Thyroid gland (tissue), 4 donors: ENCODE results near the gene SMG6. TPM values are rescaled to one million over a fixed set of nuclear protein-coding genes. Genes with fewer than 3 reads are reported as not detected.

Experiments used
- DNase-seq, 2 donors: peaks; one replicate each; pipeline ENCODE4 v3.0.0-alpha.2; 2019
- H3K27ac ChIP-seq, 3 donors: fragments of 200-600 bp; sonication (generic); 1 replicate in 2 of 3; 2 replicates in 1 of 3; pipeline ENCODE4 v1.5.1; 2016 to 2019; ENCODE audit warnings: mild to moderate bottlenecking in 1 of 3, moderate library complexity in 1 of 3
- H3K27me3 ChIP-seq: fragments of 200-600 bp; sonication (generic); one replicate; pipeline ENCODE4 v1.5.1; 2019
- H3K36me3 ChIP-seq, 2 donors: fragments of 200-600 bp; sonication (generic); one replicate each; pipeline ENCODE4 v1.5.1; 2016 to 2019
- H3K4me1 ChIP-seq, 2 donors: fragments of 200-600 bp; sonication (generic); one replicate each; pipeline ENCODE4 v1.5.1; 2017 to 2019
- H3K4me3 ChIP-seq, 3 donors: fragments of 200-600 bp; sonication (generic); replicated peaks in 1 of 3; 1 replicate in 2 of 3; 2 replicates in 1 of 3; pipeline ENCODE4 v1.5.1; 2016; ENCODE audit warnings: mild to moderate bottlenecking in 1 of 3
- H3K9me3 ChIP-seq: fragments of 200-600 bp; sonication (generic); one replicate; pipeline ENCODE4 v1.5.1; 2017
- POLR2A ChIP-seq, 2 donors: fragments of 450-650 bp; IDR thresholded peaks; one replicate each; pipeline ENCODE4 v1.6.1; 2017; ENCODE audit warnings: antibody characterized with exemption in 2 of 2, mild to moderate bottlenecking in 2 of 2, moderate library complexity in 1 of 2
- WGBS, 2 donors: methylation state at CpG; one replicate each; pipeline ENCODE4 v1.1.5; 2017; 5-methylcytosine and 5-hydroxymethylcytosine counted together
- intact Hi-C: fragments of 100-400 bp; cut with DNase I; formaldehyde crosslinking; loops from one replicate; pipeline ENCODE4 v1.15.1; 2023
- total RNA-seq, 4 donors: library from RNA; depleted of rRNA; stranded (reverse); fragments of >200 nt; gene quantifications; one replicate each; pipeline ENCODE4 v1.2.3, GENCODE V29; 2016
- TF ChIP-seq, protein P1 (sequence below), 6 experiments: fragments of 200-600 bp in 3 of 6; fragments of 450-650 bp in 3 of 6; sonication (generic) in 3 of 6; IDR thresholded peaks; one replicate each; pipeline ENCODE4 v1.5.1; 2016 to 2019; ENCODE audit warnings: antibody characterized with exemption in 6 of 6, mild to moderate bottlenecking in 2 of 6, inconsistent platforms in 1 of 6, moderate library complexity in 1 of 6

The SMG6 gene
- total RNA-seq, 4 donors from 2014 or later, result 26.0 to 35.9 (median 32.9) TPM

DNA sequence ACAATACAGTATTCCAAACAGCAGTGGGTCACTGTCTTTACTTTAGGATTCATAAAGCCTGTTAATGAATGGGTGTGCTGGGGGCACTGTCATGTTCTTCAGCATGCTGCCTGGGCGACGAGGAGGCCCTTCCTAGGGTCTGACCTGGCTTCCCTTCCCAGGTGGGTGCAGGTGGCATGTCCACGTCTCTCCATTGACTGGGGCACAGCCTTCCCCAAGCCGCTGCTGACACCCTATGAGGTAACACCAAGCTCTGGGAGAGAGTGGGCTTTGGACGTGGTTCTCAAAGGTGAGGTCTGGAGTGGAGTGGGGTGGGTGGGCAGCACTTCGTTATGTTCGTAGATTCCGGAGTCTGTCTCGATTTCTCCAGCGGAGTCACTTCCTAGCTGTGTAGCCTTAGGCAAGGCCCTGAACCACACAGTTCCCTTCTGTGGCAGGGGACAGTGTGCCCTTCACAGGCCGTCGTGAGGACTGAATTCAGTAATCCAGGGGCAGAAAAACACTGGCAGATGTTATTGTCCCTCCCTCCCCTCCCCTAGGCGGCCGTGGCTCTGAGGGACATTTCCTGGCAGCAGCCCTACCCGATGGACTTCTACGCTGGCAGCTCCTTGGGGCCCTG, 262.5 kb downstream of the SMG6 start:
- peak overlapping the region; percentile 25 to 90 (median 84) for H3K4me3 ChIP-seq
- H3K36me3 ChIP-seq, result peaks cover 14 to 31% of the 10 kb centered on the region in 2 donors
- no peak for DNase-seq
- intact Hi-C loops, result loop anchor here (5.0 kb wide), 1 partner anchor 319 kb away; the partner anchor contains the start of gene WDR81
- no peaks in the 10 kb centered on the region for H3K9me3 ChIP-seq
- 62 to 66% methylated on average over 14 of the region's 16 CpGs for WGBS, 2 donors
- peaks cover 16 to 22% of the 10 kb centered on the region in 2 donors for H3K4me1 ChIP-seq
- no peaks in the 10 kb centered on the region for H3K27me3 ChIP-seq
- H3K27ac ChIP-seq, result peak overlapping the region; percentile 78 to 91 (median 84)
- TF ChIP-seq POLR2A (IDR thresholded peaks at IDR 0.05), result no peak
- TF ChIP-seq, protein P1, sequence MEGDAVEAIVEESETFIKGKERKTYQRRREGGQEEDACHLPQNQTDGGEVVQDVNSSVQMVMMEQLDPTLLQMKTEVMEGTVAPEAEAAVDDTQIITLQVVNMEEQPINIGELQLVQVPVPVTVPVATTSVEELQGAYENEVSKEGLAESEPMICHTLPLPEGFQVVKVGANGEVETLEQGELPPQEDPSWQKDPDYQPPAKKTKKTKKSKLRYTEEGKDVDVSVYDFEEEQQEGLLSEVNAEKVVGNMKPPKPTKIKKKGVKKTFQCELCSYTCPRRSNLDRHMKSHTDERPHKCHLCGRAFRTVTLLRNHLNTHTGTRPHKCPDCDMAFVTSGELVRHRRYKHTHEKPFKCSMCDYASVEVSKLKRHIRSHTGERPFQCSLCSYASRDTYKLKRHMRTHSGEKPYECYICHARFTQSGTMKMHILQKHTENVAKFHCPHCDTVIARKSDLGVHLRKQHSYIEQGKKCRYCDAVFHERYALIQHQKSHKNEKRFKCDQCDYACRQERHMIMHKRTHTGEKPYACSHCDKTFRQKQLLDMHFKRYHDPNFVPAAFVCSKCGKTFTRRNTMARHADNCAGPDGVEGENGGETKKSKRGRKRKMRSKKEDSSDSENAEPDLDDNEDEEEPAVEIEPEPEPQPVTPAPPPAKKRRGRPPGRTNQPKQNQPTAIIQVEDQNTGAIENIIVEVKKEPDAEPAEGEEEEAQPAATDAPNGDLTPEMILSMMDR (IDR thresholded peaks at IDR 0.05), result no peak

DNA sequence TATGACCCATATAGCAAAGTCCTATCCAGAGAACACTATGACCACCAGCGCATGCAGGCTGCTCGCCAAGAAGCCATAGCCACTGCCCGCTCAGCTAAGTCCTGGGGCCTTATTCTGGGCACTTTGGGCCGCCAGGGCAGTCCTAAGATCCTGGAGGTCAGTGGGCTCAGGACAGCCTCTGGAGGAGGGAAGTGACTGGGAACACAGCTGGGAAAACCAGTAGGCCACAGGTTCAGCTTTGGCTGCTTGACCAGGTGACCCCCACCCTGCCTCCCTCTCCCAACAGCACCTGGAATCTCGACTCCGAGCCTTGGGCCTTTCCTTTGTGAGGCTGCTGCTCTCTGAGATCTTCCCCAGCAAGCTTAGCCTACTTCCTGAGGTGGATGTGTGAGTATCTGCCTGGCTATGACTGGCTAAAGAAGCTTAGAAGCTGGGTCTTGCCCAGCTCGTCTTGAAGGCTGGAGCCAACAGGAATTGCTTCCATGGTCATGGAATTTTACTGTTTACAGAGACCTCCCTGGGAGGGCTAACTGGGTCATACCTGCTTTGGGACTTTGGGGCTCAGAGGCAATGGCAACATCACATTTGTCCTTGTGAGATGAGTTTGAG, 263.3 kb downstream of the SMG6 start:
- H3K4me1 ChIP-seq, result peaks cover 16 to 22% of the 10 kb centered on the region in 2 donors
- H3K27ac ChIP-seq, result no peak overlapping the region
- no peak for DNase-seq
- no peak overlapping the region for H3K4me3 ChIP-seq
- no peaks in the 10 kb centered on the region for H3K27me3 ChIP-seq
- intact Hi-C loops, result loop anchor here (5.0 kb wide), 1 partner anchor 318 kb away; the partner anchor contains the start of gene WDR81
- WGBS, 2 donors, result 67 to 87% methylated on average over 3 to 7 of the region's 7 CpGs
- no peaks in the 10 kb centered on the region for H3K9me3 ChIP-seq
- peaks cover 17 to 35% of the 10 kb centered on the region in 2 donors for H3K36me3 ChIP-seq
- TF ChIP-seq POLR2A (IDR thresholded peaks at IDR 0.05), result no peak
- TF ChIP-seq, protein P1 (IDR thresholded peaks at IDR 0.05), result no peak

DNA sequence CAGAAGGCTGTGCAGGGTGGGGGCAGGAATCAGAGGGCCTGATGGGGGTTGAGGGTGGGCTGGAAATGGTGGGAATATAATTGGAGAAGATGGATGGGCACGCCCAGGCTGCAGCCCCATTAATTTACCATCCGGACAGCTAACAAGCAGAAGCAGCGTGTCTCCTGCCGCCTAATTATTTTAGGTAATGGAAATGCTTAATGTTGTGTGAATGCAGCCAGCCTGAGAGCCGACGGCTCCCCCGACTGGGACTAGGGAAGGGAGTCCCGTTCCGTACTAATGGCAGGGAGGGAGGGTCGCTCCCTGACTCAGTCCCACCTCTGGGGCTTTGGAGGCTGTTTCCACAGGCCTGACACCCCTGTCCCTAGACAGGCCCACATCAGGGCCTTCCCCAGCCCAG, 266.4 kb downstream of the SMG6 start:
- DNase-seq, result no peak
- H3K9me3 ChIP-seq, result no peaks in the 10 kb centered on the region
- TF ChIP-seq, protein P1 (IDR thresholded peaks at IDR 0.05), result no peak
- no peak overlapping the region for H3K4me3 ChIP-seq
- no peaks in the 10 kb centered on the region for H3K27me3 ChIP-seq
- H3K4me1 ChIP-seq, result peaks cover 9 to 13% of the 10 kb centered on the region in 2 donors
- 89 to 92% methylated on average over 5 to 10 of the region's 10 CpGs for WGBS, 2 donors
- H3K27ac ChIP-seq, result no peak overlapping the region
- peaks cover 23 to 24% of the 10 kb centered on the region in 2 donors for H3K36me3 ChIP-seq
- intact Hi-C loops, result no loop called here

DNA sequence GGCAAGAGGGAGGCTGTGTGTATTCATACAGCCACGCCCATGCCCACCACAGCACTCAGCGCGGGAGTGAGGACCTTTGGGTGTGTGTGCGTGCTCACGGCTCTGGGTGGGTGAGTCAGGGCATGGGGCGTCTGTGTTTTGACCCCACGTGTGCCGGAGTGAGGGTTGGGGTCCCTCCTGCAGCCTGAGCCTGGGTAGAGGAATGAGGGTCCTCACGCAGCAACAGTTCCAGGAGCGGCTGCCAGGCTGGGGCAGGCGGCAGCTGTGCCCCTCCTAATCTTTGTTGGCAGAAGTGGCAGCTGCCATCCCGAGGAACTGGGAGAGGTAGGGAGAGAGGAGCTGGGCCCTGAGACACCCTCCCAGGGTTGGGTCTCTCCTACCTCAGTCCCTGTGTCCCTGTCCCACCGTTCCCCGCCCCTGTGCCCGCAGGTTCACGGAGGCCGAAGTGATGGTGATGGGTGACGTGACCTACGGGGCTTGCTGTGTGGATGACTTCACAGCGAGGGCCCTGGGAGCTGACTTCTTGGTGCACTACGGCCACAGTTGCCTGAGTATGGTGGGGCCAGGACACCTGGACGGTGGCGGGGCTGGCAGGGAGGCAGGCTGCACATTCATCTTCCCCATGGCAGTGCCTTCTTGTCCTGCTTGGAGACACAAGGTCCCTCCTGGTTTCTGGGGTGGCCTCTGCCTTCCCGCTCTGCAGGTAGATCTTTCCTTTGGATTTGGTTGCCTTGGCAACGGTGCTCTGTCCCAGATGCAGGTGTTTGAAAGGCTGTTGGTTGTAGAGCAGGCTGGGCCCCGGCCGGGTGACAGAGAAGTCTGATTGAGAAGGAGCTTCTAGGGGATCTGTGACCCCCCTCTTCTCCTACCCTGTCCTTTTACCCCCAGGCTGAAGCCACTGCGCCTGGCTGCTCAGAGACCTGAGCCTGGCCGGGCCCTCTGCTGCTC, 267.8 kb downstream of the SMG6 start:
- H3K4me3 ChIP-seq, result no peak overlapping the region
- H3K27ac ChIP-seq, result no peak overlapping the region
- H3K27me3 ChIP-seq, result no peaks in the 10 kb centered on the region
- H3K4me1 ChIP-seq, result peaks cover 7 to 12% of the 10 kb centered on the region in 2 donors
- 88 to 94% methylated on average over 23 to 29 of the region's 29 CpGs for WGBS, 2 donors
- DNase-seq, result no peak
- peaks cover 23 to 24% of the 10 kb centered on the region in 2 donors for H3K36me3 ChIP-seq
- no peaks in the 10 kb centered on the region for H3K9me3 ChIP-seq
- intact Hi-C loops, result no loop called here
- TF ChIP-seq, protein P1 (IDR thresholded peaks at IDR 0.05), result no peak
- TF ChIP-seq POLR2A (IDR thresholded peaks at IDR 0.05), result no peak
